HG03025 (cell line): ENCODE data around the gene CLEC18A.
"Not testable (repeated sequence)": the region's sequence is repeated elsewhere in the genome, so short reads cannot be mapped to it uniquely, and the experiment has no call there.

Experiments
- ATAC-seq: cut with Tn5 transposase; IDR thresholded peaks from one replicate; pipeline ENCODE4 v1.9.1; 2021; ENCODE audit warnings: mild to moderate bottlenecking, moderate library complexity; ENCODE audit not compliant: unreplicated experiment, low FRiP score

CLEC18A gene

DNA sequence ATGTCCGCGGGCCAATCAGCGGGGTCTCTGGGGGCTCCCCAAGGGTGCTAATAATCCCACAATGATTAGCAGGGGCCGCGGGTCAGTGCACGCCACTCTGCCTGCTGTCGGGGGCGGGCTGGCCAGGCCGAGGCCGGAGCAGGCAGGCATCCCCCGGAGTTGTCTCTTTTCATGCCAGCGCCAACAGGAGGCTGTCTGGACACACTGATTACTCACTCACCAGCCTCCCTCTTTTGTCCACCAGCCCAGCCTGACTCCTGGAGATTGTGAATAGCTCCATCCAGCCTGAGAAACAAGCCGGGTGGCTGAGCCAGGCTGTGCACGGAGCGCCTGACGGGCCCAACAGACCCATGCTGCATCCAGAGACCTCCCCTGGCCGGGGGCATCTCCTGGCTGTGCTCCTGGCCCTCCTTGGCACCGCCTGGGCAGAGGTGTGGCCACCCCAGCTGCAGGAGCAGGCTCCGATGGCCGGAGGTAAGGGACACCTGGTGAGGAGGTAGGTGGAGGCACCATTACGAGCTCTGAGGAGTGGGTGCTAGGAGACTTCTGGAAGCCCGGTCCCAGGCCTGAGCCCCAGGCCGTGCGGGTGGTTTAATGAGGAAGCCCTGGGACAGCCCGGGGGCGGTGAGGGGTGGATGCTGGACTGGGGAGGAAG, at the start of gene CLEC18A:
CLEC18A (plus strand) TSS at position 318 of the 655 bp plus-strand sequence; CDS start at position 351, 33 bp downstream.
- not testable (repeated sequence) for ATAC-seq

DNA sequence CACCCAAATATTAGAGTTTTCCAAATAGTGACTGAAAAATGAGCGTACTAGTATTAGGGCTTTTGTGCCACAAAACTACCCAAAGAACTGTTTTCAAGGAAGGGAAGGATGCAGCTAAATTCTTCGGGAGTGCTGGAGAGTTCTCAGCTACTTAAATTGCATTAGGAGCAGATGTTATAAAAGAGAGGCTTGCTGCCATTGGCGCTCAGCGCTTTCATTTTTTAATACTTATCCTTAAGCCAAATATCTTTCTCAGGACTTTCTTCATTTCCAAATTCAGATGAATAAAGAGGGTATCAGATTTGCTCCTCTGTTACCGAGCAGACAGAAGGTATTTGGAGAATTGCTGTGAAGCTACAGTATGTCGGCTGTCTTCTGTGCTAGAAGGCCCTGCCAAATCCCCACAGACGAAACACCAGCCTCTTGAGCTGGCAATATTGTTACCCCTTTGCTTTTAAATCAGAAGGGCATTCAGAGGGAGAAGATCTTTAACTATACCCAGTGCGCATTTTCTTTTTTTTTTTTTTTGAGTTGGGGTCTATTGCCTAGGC, 47.2 kb upstream of the CLEC18A start:
- ATAC-seq: no peak

DNA sequence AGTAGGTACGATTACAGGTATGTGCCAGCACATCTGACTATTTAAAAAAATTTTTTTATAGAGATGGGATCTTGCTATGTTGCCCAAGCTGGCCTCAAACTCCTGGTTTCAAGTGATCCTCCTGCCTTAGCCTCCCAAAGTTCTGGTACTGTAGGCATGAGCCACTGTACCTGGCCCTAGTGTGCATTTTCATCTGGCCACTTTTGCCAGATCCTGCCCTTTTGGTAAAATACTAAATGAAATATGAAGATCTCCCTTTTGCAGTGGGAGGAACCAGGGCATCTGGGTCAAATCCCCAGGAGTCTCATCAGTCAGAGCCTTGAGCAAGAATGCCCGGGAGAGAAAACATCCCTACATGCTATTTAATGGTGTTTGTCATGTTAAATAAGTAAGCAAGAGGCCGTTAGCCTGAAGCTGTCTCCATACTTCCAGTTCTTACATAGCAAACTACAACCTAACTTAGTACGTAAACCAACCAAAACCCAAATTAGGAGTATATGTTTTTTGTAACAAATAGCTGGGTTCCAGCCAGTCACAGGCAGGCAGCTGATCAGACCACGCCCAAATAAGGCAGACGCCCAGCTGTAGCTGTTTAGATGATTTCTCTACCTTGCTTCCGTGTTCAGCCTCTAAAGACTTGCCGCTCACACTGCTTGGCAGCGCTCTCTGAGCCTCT, 46.5 kb upstream of the CLEC18A start:
- ATAC-seq: no peak

DNA sequence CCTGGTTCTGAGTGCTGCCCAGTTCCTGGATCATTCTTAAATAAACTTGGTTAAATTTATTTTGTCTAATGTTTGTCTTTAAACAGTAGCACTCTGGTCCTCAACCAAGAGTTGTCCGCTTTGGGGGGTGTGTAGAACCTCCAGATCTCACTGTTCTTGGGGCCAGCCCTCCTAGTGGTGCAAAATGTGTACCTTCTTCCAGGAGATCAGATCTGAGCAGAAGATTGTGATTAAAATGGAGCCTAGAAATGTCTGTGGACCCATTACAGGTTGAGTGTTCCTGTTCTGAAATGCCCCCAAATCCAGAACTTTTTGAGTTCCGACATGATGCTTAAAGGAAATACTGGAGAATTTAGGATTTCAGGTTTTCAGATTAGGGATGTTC, 46.0 kb upstream of the CLEC18A start:
- no peak for ATAC-seq

DNA sequence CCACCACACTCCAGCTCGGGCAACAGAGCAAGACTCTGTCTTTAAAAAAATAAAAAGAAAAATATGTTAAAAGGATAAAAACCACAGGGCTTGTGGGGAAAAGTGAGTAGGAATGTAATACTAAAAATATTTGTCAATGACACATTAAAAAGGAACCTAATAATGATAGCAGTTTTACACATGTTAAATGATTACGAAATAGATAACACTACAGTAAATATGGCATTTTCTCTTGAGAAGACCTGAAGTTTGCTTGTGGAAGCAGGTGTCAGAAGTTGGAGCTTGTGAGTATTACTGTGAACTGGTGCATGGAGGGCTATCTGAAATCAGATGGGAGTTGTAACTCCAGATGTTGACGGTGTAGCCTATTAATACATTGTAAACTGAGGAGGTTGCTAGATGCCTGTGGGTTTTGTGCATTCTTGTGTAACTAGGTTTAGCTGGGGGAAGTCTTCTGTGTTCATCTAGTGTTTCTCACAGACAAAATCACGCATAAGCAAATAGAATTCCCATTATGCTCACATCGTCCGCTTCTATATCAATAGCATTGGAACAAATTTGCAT, 44.2 kb upstream of the CLEC18A start:
- ATAC-seq: no peak

DNA sequence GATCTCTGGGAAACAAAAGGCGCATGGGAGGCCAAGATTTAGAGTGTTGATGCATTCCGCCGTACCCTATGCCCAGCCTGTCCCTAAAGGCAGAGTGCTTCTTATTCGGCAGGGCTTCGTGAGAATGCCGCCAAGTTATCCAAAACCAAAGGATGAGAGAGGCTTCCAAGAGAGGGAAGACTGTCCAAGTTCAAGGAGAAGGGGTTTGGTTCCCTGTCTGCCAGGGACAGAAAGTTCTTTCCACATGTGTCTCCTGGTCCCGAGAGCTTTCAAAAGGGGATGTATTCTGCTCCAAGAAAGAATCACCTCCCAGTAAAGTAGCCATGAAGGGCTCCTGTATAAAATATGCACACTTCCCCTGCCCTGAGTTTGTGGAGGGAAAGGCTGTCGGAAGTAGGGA, 42.1 kb upstream of the CLEC18A start:
- ATAC-seq: no peak

DNA sequence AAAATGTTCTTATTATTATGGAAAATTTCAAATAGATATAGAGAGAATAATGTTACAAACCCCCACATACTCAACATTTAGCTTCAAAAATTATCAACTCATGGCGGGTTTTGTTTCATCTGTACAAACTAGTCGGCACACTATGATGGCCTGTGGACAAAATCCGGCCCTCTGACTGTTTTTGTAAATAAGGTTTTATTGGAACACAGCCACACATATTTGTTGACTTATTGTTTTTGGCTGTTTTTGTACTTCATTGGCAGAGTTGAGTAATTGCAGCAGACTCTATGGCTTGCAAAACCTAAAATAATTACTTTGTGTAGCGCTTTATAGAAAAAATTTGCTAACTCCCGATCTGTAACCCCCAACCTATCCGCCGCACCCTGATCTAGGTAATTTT, 41.4 kb upstream of the CLEC18A start:
- ATAC-seq: no peak

DNA sequence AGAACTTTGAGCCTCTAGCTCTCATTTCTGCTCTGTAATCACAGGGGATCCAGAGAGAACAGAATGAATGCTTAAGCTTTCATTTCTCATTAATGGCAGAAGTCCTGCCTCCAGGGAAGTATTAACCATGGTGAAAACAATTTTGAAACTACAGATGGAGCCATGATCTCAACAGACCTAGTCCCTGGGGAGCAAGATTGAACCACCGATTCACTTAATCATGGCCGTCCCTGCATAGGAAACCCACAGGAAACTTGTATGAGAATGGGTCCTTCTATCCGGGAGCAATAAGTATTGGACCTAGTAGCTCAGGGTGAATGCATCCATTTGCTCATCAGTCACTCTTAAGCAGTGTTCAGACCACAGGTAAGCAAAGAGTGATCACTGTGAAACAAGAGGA, 40.2 kb upstream of the CLEC18A start:
- no peak for ATAC-seq

DNA sequence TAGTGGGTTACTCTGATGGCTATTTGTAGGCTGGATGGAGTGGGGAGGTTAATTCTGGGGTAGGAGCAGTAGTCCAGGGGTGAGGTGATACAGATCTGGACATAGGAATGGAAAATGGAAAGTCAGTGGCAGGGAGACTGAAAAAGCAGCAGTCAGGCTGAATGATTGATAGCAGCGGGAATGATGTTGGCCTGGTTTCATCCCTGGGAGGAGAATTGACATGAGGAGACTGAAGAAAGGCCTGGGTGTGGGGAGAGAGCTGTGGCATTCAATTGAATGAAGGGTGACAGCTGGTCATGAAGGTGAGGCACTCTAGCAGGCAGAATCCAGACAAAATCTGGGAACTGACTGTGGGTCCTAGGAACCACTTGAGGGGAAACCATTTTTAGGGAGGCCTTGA, 34.7 kb upstream of the CLEC18A start:
- no peak for ATAC-seq

DNA sequence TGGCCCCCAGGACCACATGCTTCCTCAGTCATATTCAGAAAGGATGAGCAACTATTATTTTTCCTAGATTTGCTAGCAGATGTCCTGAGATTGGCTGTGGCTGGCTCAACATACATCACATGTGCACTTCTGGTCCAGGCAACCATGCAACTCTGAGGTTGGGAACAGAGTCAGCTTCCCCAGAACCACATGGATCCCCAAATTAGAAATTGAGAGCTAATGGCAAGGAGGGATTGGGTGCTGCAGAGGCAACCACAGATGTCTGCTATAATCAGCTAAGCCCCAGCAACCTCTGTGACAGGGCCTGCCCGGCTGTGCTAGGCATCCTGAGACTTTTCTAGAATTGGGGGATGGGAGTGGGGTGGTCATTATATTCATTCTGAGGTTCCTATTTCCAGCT, 33.8 kb upstream of the CLEC18A start:
- no peak for ATAC-seq

DNA sequence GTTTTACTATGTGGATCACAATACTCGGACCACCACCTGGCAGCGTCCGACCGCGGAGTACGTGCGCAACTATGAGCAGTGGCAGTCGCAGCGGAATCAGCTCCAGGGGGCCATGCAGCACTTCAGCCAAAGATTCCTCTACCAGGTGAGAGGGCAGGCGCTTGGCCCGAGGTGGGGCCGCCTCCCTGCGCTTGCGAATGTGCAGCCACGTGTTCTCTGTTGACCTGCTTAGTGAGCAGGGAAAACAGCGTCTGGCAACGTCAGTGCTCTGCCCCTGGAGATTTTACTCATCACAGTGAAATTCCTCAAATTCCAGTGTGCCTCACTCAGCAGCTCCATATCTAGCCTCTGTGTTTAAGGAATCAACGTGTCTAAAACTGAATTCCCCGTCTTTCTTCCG, 33.4 kb upstream of the CLEC18A start:
- no peak for ATAC-seq

DNA sequence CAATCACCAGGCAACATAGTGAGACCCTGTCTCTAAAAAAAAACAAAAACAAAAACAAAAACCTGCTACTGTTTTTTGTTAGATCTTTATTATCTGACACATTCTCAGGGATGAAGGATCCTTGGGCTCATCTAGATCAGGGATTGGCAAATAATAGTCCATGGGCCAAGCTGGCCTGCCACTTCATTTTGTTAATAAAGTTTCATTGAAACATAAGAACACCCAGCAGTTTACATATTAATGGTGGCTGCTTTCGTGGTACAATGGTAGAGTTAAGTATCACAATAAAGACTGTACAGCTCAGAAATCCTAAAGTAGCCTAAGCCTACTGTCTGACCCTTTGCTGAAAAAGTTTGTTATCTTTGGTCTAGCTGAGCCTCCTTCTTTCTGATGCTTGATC, 32.9 kb upstream of the CLEC18A start:
- ATAC-seq: no peak

DNA sequence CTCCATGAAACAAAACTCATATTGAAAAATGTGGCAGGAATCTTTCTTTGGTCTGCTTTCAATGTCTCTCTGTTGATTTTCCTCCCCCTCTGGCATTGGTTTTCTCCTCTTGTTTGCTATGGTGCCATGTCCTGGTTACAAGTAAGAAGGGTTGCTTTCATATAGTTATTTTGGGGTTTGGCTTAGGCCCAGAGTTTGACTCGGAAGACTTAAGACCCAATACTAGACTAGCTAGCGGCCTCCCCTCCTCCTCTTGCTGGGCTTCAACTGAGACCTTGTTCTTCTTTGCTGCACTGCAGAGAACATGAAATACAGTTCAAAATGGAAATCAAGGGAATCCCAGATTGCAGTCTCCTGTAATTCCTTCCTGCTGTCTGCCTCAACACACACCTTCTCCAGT, 30.0 kb upstream of the CLEC18A start:
- no peak for ATAC-seq

DNA sequence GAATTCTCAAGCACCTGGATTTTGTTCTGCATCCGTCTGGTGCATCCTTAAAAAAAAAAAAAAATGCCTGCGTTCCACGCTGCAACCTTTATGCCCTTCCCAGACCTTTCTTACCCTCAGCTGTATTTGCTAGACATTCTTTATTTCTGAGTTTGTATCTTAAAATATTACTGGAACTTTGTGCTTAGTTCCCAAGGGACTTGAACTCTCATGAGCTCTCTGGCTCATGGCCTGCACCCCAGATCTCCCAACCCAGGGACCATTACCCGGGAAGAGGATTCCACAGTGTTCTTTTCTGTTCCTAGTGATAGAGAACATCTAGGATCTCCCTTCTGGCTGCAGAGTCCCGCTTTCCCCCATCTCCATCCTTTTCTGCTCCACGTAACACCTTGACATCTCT, 28.9 kb upstream of the CLEC18A start:
- no peak for ATAC-seq

DNA sequence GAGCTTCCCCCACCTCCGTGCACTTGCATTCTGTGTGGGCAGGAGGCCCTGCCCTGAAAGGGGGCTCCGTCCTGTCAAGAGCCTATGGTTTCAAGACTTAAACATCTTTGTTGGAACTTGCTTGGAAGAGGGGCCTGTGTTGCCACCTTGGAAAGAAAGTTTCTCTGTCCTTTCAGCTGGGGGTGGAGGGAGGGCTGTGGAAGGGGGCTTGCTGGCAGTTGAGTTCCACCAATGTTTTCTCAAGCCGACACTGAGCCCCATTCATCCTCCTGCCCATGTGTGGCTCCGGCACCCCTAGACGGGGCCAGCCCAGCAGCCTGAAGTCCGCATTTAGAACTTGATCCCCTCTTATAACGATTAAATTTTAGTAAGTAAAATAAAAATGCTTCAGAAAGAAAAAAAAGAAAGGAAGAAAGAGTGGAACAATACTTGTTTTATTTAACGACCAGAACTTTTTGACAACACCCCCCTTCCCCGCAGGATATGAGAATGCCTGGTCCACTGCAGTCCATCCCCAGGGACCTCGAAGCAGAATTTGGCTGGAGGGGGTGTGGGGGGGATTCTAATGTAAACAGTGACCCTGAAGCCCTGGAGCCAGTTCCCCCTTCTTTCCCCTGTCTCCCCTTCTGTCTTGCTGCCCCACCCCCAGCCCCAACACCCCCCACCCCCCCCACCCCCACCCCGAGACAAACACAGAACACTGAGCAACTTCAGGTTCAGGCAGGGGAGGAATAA, 26.9 kb upstream of the CLEC18A start:
- no peak for ATAC-seq

DNA sequence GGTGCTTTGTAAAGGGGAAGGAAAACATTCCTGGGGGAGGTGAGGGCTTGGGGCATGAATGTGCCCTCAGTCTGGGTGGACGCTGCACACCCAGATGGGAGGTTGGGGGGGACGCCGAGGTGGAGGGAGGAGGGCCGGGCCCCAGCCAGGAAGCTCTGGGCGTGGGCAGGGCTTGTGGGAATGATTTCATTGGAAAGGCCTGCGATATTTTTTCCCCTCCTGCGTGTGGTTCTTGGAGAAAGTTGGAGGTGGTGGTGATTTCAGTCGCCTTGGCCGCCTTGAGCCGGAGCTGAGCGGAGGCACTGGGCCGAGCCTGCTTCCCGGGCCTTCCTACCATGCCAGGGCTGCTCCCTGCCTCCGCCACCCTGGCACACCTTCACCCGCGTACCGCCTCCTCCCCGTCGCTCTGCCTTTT, 26.4 kb upstream of the CLEC18A start:
- no peak for ATAC-seq

DNA sequence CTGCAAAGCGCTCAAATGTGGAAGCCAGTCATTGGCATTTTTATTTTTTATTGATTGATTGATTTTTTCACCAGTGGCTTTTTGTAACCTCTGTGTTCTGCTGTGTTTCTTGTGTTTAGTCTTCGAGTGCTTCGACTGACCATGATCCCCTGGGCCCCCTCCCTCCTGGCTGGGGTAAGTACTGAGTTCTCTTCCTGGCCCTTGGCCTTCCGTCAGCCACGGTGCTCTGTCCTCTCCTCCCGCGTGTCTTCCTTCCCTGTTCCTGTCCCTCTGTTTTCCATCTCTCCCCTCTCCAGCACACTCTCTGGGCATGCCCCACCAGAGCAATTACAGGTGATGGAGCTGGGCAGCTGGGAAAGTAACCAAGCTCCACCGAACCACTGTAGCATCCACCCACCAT, 25.8 kb upstream of the CLEC18A start:
- no peak for ATAC-seq

DNA sequence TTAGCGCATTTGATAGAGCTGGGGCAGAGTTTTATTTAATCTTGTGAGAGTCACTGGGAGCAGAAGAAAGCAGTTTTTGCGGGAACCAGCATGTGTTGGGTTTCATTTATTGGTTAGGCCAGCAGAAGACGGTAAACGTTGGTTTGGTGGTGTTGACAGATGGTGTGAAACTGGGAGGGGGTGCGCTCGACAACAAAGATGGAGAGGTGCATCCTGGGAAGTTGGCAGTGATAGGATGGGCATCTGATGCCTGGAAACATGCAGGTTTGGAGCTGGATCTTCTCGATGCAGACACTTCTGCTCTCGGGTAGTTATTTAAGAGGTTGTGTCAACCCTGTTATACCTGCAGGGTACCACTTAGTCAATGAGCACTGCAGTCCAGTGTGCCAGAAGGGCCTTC, 24.9 kb upstream of the CLEC18A start:
- ATAC-seq: no peak

DNA sequence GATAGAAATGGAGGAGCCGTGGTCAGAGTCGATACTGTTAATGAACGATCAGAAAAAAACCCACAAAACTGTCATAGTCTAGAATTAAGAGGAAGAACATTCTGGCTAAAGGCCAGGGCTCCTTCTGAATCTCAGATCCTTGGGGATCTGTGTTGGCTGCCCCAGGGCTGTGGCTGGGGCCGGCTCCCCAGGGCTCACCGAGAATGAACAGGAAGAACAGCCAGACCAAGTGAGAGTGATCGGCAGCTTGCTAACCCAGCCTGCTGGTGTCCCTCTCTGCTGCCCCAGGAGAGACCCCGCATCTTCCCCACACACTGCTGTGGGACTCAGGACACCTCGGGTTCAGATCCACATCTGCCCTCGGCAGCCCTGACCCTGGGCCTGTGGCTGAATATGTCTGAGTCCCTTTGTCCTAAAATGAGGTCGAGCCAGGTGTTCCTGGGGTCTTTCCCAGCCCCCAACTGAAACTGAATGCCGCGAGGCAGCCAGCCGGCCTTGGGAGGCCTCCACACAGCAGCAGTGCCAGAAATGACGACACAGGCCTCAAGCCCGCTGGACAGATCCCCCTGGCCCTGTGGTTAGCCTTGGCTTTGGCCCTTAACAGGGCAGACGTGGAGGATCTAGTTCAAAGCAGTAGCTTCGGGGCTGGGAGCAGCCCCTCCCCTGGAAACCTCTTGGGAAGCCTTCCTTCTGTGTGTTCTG, 23.9 kb upstream of the CLEC18A start:
- ATAC-seq: no peak

DNA sequence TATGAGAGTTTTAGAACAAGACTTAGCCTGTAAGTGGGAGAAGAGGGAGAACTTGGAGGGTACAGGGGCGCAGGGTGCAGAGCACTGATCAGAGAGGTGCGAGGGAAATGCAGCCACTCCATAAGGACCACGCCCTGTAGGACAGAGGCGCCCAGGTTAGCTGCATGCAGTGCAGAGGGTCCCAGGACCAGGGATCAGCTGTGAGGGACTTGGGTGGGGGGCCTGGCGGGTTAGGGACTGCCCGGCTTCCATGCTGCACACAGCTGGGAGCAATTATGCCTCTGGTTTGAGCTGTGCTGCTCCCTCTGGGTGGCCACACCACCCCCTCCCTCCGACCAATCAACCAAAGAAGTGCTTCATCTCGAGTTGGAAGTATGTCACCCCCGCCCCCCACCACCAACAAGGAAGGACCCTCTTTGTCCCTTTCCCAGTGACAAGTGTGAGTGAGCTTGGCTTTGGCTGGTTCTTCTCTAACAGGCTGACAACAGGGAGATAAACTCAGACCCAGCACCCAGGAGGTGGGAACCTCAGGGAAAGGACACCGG, 22.2 kb upstream of the CLEC18A start:
- no peak for ATAC-seq
